Measurements from ENCODE around the gene DPH3. TPM values are rescaled to one million over a fixed set of nuclear protein-coding genes. Genes with fewer than 3 reads are reported as not detected.

The DPH3 gene
- total and polyA plus RNA-seq, 10 of the 15 experiments (the other 5 are each of a cell fraction or from before 2014, with no cell fraction given): 10.8 to 71.8 (median 23.4) TPM

GRCh38 chr3:16273867-16274266 is 9.1 kb upstream of the DPH3 start:
- no peaks in the 10 kb centered on the region for H3K4me1 ChIP-seq (ENCODE audit: control insufficient read depth, insufficient read depth, low read length)
- 75% methylated on average over 2 of the region's 2 CpGs for WGBS (ENCODE audit: insufficient coverage, insufficient replicate concordance, low lambda C conversion rate, missing lambda C conversion rate)
- H3K4me2 ChIP-seq (ENCODE audit: control insufficient read depth, insufficient read depth): no peak overlapping the region
- intact Hi-C loops (cut with micrococcal nuclease; ENCODE audit: unreplicated experiment) (no loop called here), in situ Hi-C loops (cut with MboI) (no loop called here)
- ChIA-PET CTCF (interaction anchor here (0.5 to 2.5 kb wide), 5 partner anchors 9 to 940 kb away, joined by 3 to 11 read pairs (median 6); partner anchors contain the start of genes DPH3 and OXNAD1), RAD21 (ENCODE audit: unreplicated experiment) (interaction anchor here (1.0 to 1.4 kb wide), 2 partner anchors 12 to 262 kb away, joined by 3 to 4 read pairs; no protein-coding TSS in a partner anchor), POLR2A (interaction anchor here (0.7 to 1.3 kb wide), 3 partner anchors 9 to 321 kb away, joined by 3 to 6 read pairs (median 5); partner anchors contain the start of genes DPH3 and OXNAD1), SMC1A (ENCODE audit: uncharacterized antibody, unreplicated experiment) (interaction anchor here (0.6 kb wide), 2 partner anchors 322 to 791 kb away, joined by 4 to 5 read pairs; no protein-coding TSS in a partner anchor)
- ATAC-seq: no peak
- no peak for TF ChIP-seq CBFB (IDR thresholded peaks at IDR 0.05; ENCODE audit: low read depth)
- TF ChIP-seq EP300 (IDR thresholded peaks at IDR 0.05; ENCODE audit: borderline replicate concordance in 1 of 2, control insufficient read depth in 1 of 2, low read depth in 2 of 2, low read length in 2 of 2): no peak
- no peak for DNase-seq (ENCODE audit: low read depth, low spot score)
- peaks cover 1% of the 10 kb centered on the region; the same call in 1 of the 2 replicates for H3K79me2 ChIP-seq (ENCODE audit: control insufficient read depth, insufficient read depth, low read length)
- H4K20me1 ChIP-seq (ENCODE audit: control insufficient read depth, insufficient read depth): no peaks in the 10 kb centered on the region
- BruUV-seq (replicated peaks): no TSS peak
- H3K9me3 ChIP-seq (replicated peaks; ENCODE audit: control insufficient read depth, insufficient read depth, low read length): no peaks in the 10 kb centered on the region
- peaks cover 2 to 9% of the 10 kb centered on the region in 2 experiments for H3K36me3 ChIP-seq (ENCODE audit: control insufficient read depth in 2 of 2, insufficient read depth in 2 of 2, low read length in 1 of 2)
- no peak overlapping the region for H3K27ac ChIP-seq (ENCODE audit: control insufficient read depth, insufficient read depth)
- no peaks in the 10 kb centered on the region for H3K27me3 ChIP-seq (replicated peaks in 1 of 2; ENCODE audit: control insufficient read depth in 2 of 2, insufficient read depth in 2 of 2, low read length in 1 of 2)
- H2AFZ ChIP-seq (ENCODE audit: control insufficient read depth, low read depth, low read length): no peak overlapping the region
- H3K4me3 ChIP-seq: no peak overlapping the region
- FAIRE-seq: no peak
- H3K9ac ChIP-seq (ENCODE audit: control insufficient read depth, insufficient read depth, low read length): no peak overlapping the region

- no peak for FAIRE-seq
Observed at GRCh38 chr3:16272588-16272987, 7.8 kb upstream of the DPH3 start.

More at GRCh38 chr3:16272588-16272987, 7.8 kb upstream of the DPH3 start:
- H3K4me1 ChIP-seq (ENCODE audit: control insufficient read depth, insufficient read depth, low read length): no peaks in the 10 kb centered on the region
- WGBS (ENCODE audit: insufficient coverage, insufficient replicate concordance, low lambda C conversion rate, missing lambda C conversion rate): 100% methylated on average over 1 of the region's 1 CpG
- CTCF ChIA-PET: interaction anchor here (1.2 to 9.7 kb wide), 3 partner anchors 8 to 278 kb away, joined by 6 to 93 read pairs (median 6); no protein-coding TSS in a partner anchor
- RAD21 ChIA-PET (ENCODE audit: unreplicated experiment): interaction anchor here (0.7 to 1.5 kb wide), 4 partner anchors 16 to 32 kb away, joined by 3 to 5 read pairs (median 4); no protein-coding TSS in a partner anchor
- no peaks in the 10 kb centered on the region for H3K9me3 ChIP-seq (replicated peaks; ENCODE audit: control insufficient read depth, insufficient read depth, low read length)
- no peak overlapping the region for H2AFZ ChIP-seq (ENCODE audit: control insufficient read depth, low read depth, low read length)
- DNase-seq (ENCODE audit: low read depth, low spot score): no peak
- peaks cover 4% of the 10 kb centered on the region for H3K79me2 ChIP-seq (ENCODE audit: control insufficient read depth, insufficient read depth, low read length)
- H3K9ac ChIP-seq (ENCODE audit: control insufficient read depth, insufficient read depth, low read length): no peak overlapping the region
- no peaks in the 10 kb centered on the region for H3K27me3 ChIP-seq (replicated peaks in 1 of 2; ENCODE audit: control insufficient read depth in 2 of 2, insufficient read depth in 2 of 2, low read length in 1 of 2)
- intact Hi-C loops (cut with micrococcal nuclease; ENCODE audit: unreplicated experiment): no loop called here
- POLR2A ChIA-PET: interaction anchor here (0.6 kb wide), 2 partner anchors 15 to 274 kb away, joined by 3 to 5 read pairs; no protein-coding TSS in a partner anchor
- no peaks in the 10 kb centered on the region for H4K20me1 ChIP-seq (ENCODE audit: control insufficient read depth, insufficient read depth)
- no peak overlapping the region for H3K4me2 ChIP-seq (ENCODE audit: control insufficient read depth, insufficient read depth)
- in situ Hi-C loops (cut with MboI): no loop called here
- no TSS peak for BruUV-seq (replicated peaks)
- no peak overlapping the region for H3K4me3 ChIP-seq
- peaks cover 2 to 4% of the 10 kb centered on the region in 2 experiments for H3K36me3 ChIP-seq (ENCODE audit: control insufficient read depth in 2 of 2, insufficient read depth in 2 of 2, low read length in 1 of 2)
- H3K27ac ChIP-seq (ENCODE audit: control insufficient read depth, insufficient read depth): no peak overlapping the region
- ATAC-seq: no peak
- TF ChIP-seq TAF1 (IDR thresholded peaks at IDR 0.05; ENCODE audit: borderline replicate concordance, low read depth, low read length) (no peak), ZBED1 (IDR thresholded peaks at IDR 0.05; ENCODE audit: borderline replicate concordance) (no peak), ZZZ3 (IDR thresholded peaks at IDR 0.05; ENCODE audit: control insufficient read depth, insufficient read length, low read depth) (no peak), YY1 (IDR thresholded peaks at IDR 0.05; ENCODE audit: low read depth, low read length) (no peak), JUNB (IDR thresholded peaks at IDR 0.05) (no peak), DPF2 (IDR thresholded peaks at IDR 0.05) (no peak), ZNF207 (IDR thresholded peaks at IDR 0.05; ENCODE audit: borderline replicate concordance) (no peak), EP300 (IDR thresholded peaks at IDR 0.05; ENCODE audit: borderline replicate concordance in 1 of 2, control insufficient read depth in 1 of 2, low read depth in 2 of 2, low read length in 2 of 2) (no peak), BRCA1 (IDR thresholded peaks at IDR 0.05; ENCODE audit: low read depth, low read length) (no peak), NRF1 (conservative IDR thresholded peaks at IDR 0.05; ENCODE audit: low read depth, low read length) (no peak), TCF3 (IDR thresholded peaks at IDR 0.05; ENCODE audit: borderline replicate concordance, insufficient read depth, low read depth, low read length) (no peak)
- SMC1A ChIA-PET (ENCODE audit: uncharacterized antibody, unreplicated experiment): interaction anchor here (0.7 to 1.6 kb wide), 8 partner anchors 17 to 288 kb away, joined by 3 to 7 read pairs (median 3); no protein-coding TSS in a partner anchor

All from GM12878 (cell line).